Limb (tissue), 2 donors: ENCODE data around the gene ATP6AP1.

ENCODE experiments used
- DNase-seq, 2 donors: peaks; one replicate each; pipeline ENCODE4 v3.0.0-alpha.2; 2016; ENCODE audit errors: extremely low spot score in 2 of 2

Gene ATP6AP1

GRCh38 chrX:154430479-154430878, 2.0 kb downstream of the ATP6AP1 start:
- DNase-seq: no peak

- DNase-seq: no peak
Measured at GRCh38 chrX:154430916-154431315, 2.4 kb downstream of the ATP6AP1 start.

- DNase-seq: no peak
Measured at GRCh38 chrX:154431341-154431740, 2.9 kb downstream of the ATP6AP1 start.

GRCh38 chrX:154432210-154432609, 3.7 kb downstream of the ATP6AP1 start:
- DNase-seq: no peak

GRCh38 chrX:154433605-154434004, 5.1 kb downstream of the ATP6AP1 start:
- DNase-seq: peak in 1 of 2 donors; percentile 7

- peak in 1 of 2 donors; percentile 4 for DNase-seq
Measured at GRCh38 chrX:154434394-154435168, 6.1 kb downstream of the ATP6AP1 start.

- peak in 1 of 2 donors; percentile 13 for DNase-seq
Measured at GRCh38 chrX:154435171-154435733, 6.8 kb downstream of the ATP6AP1 start.

- peak in 1 of 2 donors; percentile 66 for DNase-seq
Measured at GRCh38 chrX:154436374-154436982, 8.0 kb downstream of the ATP6AP1 start.

- DNase-seq: peak in 1 of 2 donors; percentile 73
Measured at GRCh38 chrX:154436983-154437752, 8.7 kb downstream of the ATP6AP1 start, which contains the start of gene GDI1. TSS of gene GDI1 (plus strand) at chrX:154437154. CDS start at chrX:154437255, 101 bp downstream.

GRCh38 chrX:154437971-154438893, 9.8 kb downstream of the ATP6AP1 start:
- peak in 1 of 2 donors; percentile 18 for DNase-seq

GRCh38 chrX:154439841-154440240, 11.4 kb downstream of the ATP6AP1 start:
- DNase-seq: no peak

GRCh38 chrX:154440623-154441357, 12.3 kb downstream of the ATP6AP1 start:
- DNase-seq: no peak

GRCh38 chrX:154441564-154441963, 13.1 kb downstream of the ATP6AP1 start:
- no peak for DNase-seq

GRCh38 chrX:154441984-154442707, 13.7 kb downstream of the ATP6AP1 start:
- DNase-seq: no peak

- no peak for DNase-seq
Measured at GRCh38 chrX:154443479-154443910, 15.0 kb downstream of the ATP6AP1 start.

- DNase-seq: peak; percentile 67 to 82
Measured at GRCh38 chrX:154443992-154444754, 15.7 kb downstream of the ATP6AP1 start, which contains the start of gene FAM50A. TSS of gene FAM50A (plus strand) at chrX:154444141. CDS start at chrX:154444236, 95 bp downstream.

- no peak for DNase-seq
Measured at GRCh38 chrX:154444755-154445246, 16.3 kb downstream of the ATP6AP1 start.

GRCh38 chrX:154445776-154446175, 17.3 kb downstream of the ATP6AP1 start:
- DNase-seq: no peak
